GM21381 (cell line): Measurements from ENCODE around the gene SLC19A3.

Experiments
- ATAC-seq: cut with Tn5 transposase; IDR thresholded peaks from one replicate; pipeline ENCODE4 v1.9.1; 2021; ENCODE audit warnings: mild to moderate bottlenecking, moderate library complexity; ENCODE audit not compliant: unreplicated experiment

SLC19A3 gene

GRCh38 chr2:227634201-227634600 lies 83.6 kb downstream of the SLC19A3 start:
- ATAC-seq = no peak
